GM19328 (cell line): Measurements from ENCODE around the gene PLEKHM3.

ENCODE experiments used
- ATAC-seq: cut with Tn5 transposase; IDR thresholded peaks from one replicate; pipeline ENCODE4 v1.9.1; 2021; ENCODE audit warnings: mild to moderate bottlenecking, moderate library complexity; ENCODE audit not compliant: unreplicated experiment

Gene PLEKHM3

DNA sequence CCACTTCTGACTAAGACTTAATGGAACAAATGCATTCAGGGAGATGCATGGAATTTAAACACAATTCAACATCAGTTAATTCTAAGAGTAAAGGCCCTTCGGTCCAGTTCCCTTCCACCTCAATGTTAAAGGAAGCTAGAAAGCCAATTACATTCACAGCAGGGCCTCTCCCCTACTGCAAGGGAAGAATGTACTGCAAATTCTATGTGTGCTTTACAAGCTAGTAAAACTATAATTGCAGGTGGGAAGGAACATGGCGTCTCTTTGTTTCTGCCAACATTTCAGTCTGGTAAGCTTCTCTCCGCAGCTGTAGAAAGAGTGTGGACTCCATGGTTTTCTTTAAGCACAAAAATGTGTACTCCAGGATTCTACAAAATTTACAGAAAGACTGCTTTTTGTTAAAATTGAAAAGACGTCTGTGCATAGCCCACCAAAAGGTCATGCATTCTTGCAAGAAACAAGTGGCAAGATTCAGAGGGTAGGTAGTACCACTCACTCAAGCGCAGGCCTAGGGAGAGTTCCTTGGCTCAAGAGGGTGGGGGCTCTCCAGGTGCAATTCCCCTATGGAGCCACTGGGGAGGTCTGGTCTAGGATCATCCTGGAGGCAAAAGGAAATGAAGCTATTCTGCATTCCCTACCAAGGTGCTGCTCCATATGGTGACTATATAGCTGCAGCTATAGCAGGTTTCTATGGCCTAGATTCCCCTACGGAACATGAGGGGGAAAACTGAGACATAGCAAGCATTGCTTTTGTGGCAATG lies 128.6 kb downstream of the PLEKHM3 start:
- no peak for ATAC-seq

- no peak for ATAC-seq
These were observed 130.0 kb downstream of the PLEKHM3 start for GRCh38 chr2:207895274-207895860.

DNA sequence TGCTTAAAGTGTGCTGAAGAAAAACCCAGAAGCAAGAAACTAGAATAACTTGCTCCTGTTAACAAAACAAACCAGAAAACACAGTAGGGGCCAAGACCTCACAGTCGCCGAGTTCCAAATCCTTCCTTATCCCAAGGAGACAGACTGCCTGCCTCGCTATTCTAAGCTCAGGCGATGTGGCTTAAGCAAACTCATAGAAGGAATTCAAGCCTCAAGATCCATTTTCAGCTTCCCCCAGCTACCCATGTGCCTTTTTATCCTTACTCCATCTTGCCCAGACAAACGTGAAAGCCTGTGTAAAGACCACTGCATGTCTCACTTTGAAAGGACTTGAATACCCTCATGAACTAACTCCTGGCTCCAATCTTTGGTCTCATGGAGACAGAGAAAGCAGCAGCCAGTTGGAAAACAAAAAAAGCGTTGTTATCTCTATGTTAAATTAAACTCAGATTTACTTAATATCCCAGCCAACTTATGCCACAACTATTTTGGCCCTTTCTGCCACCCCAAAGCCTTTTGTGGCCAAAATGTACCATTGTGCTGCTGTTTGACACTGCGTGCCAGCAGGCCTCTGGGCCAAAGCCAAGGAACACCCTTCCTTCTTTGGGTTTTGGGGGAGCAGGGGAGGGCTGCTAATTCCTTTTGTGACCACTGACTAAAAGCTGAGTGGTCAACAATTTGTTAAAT lies 132.5 kb downstream of the PLEKHM3 start:
- no peak for ATAC-seq

GRCh38 chr2:207891086-207891844 lies 134.1 kb downstream of the PLEKHM3 start:
- no peak for ATAC-seq

- no peak for ATAC-seq
These were observed 137.8 kb downstream of the PLEKHM3 start for GRCh38 chr2:207887500-207887899.

DNA sequence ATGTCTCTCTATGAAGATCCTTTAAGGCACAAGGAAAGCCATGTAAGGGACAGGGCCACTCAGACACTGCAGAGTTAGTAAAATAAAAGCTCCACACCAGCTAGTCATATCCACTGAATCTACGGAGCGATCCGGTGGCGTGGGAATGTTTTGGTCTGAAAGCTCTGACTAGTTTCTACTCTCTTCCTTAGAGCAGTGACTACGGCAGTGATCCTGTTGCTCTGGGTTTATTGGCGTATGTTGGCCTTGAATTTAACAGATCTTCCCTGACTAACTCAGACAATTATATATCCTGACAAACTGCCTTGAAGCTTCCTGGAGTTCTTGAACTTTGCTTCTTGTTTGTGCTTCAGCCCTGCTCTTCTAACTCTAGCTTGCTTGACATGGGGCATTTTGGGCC lies 140.3 kb downstream of the PLEKHM3 start:
- no peak for ATAC-seq

GRCh38 chr2:207884127-207884526 lies 141.2 kb downstream of the PLEKHM3 start:
- no peak for ATAC-seq

DNA sequence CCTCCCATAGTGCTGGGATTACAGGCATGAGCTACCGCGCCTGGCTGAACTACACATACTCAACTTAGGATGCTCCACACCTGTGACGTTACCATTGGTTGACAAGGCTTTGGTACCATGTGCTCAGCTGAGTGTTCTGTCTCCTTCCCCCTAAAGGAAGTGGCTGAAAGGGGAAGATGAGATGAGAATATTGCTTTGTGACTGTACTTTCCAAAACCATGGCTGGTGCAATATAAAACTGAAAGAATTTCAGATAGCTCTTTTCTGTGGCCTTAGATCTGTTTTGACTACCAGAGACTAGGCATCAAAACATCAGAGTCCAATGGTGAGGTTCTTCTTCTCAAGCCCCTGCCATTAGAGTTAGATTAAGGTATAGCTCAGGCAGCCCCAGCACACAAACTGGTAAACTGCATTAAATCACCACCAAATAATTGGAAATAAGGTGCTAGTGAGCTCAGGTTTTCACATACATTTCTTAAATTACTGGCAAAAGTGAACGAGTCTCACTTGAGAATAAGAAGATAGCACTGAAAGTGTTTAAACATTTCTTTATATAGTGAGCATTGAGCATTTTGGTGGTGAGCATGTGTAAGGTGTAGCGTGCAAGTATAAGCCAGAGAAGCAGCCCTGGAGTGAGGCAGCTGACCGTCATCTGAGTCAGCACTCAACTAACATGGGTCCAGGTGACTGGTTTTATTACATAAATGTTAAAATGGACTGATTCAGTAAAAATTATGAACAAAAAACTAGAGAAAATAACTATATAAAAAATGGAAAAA lies 142.1 kb downstream of the PLEKHM3 start:
- no peak for ATAC-seq

GRCh38 chr2:207881902-207882301 lies 143.4 kb downstream of the PLEKHM3 start:
- ATAC-seq, result no peak

DNA sequence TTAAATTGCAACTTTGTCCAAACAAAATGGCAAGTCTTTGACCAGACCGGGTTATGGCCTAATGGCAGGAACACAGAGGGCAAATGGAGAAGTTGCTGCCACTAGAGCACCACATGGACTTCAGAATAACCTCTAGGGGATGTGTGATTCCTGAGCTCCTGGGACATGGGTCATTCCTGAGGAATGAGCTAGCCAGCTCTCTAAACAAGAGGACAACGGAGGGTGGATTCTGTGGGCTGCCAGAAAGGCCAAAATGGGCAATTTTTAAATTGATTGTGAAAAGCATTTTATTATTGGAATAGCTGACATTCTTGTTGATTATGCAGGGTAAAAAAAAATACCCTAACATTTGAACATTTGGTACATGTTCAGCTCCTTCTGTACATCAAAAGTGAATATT lies 145.8 kb downstream of the PLEKHM3 start:
- no peak for ATAC-seq

GRCh38 chr2:207876842-207877535 lies 148.3 kb downstream of the PLEKHM3 start:
- ATAC-seq, result no peak

- ATAC-seq, result no peak
These were observed 149.7 kb downstream of the PLEKHM3 start for GRCh38 chr2:207875473-207876212.

GRCh38 chr2:207873794-207874193 lies 151.5 kb downstream of the PLEKHM3 start:
- no peak for ATAC-seq

- ATAC-seq, result no peak
These were observed 153.4 kb downstream of the PLEKHM3 start for GRCh38 chr2:207871911-207872310.

GRCh38 chr2:207871506-207871905 lies 153.8 kb downstream of the PLEKHM3 start:
- no peak for ATAC-seq

DNA sequence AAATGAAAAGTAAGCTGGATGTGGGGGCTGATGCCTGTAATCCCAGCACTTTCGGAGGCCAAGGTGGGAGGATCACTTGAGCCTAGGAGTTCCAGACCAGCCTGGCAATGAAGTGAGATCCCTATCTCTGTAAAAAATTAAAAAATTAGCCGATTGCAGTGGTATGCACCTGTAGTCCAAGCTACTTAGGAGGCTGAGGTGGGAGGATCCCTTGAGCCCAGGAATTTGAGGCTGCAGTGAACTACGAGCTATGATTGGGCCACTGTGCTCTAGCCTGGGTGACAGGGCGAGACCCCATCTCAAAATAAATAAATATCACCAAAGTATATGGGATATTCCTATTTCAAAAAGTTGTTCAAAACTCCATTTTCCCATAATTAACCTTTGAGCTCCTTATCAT lies 154.5 kb downstream of the PLEKHM3 start:
- ATAC-seq, result no peak

DNA sequence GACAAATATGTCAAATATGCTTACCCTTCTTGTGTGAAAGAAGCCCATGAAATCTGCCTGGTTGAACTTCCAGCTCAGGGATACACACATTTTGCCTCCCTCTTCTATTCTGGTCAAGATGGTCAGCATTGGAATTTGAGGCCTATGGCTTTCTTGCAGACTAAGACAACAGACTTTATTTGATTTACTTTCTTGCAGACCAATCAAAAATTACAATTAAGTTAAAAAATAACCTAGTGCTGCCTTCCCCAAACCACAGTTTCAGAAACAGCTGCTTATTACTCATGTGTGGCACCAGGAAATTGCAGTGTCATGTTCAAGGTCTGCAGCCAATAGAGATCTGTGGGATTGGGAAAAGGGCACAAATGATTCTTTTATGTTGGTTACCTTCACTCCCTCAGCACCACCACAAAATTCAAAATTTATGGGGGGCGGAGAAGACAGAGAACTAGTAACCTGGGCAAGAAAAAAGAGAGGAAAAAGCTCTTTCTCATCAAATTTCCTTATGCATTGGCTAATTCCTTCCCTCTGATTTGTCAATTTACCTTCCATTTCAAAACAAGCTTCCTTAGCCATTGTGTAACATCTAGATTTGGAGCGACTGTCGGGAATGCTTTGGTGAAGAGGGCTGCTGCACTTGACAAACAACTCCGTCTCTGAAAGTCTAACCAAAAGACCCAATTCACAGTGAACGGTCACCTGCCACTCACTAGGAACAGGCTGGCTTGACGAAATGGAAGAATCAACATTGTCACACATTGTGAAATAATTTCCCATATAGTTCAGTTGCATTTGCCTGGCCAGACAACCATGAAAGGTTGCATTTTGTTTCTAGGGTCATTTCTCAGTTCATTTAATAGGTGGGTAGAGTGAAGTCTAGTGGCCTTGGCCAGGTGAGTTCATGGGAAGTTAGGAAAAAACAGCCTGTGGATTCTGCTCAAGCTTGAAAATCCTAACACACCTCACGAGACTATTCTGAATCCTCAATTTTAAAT lies 155.2 kb downstream of the PLEKHM3 start:
- ATAC-seq, result no peak
